Cardiac septum (tissue), 1 donor: Measurements from ENCODE around the gene FNIP2. TPM values are rescaled to one million over a fixed set of nuclear protein-coding genes. Genes with fewer than 3 reads are reported as not detected.

Experiments
- DNase-seq: peaks from one replicate; pipeline ENCODE4 v3.0.0-alpha.2; 2020; ENCODE audit warnings: low spot score
- intact Hi-C: fragments of 100-400 bp; cut with DNase I; formaldehyde crosslinking; loops from one replicate; pipeline ENCODE4 v1.14.0; 2022
- total RNA-seq: library from RNA; stranded (reverse); fragmentation: NEBNext Ultra II Directional; extraction: Animal tissue kit (Norgen Biotek cat#: 25700); gene quantifications from one replicate; pipeline ENCODE4 v1.2.1, GENCODE V29; 2021
- donor health status: DM: no; HTN: no; CAD: no.

The FNIP2 gene
- total RNA-seq, 1 donor from 2014 or later: 38.5 TPM

DNA sequence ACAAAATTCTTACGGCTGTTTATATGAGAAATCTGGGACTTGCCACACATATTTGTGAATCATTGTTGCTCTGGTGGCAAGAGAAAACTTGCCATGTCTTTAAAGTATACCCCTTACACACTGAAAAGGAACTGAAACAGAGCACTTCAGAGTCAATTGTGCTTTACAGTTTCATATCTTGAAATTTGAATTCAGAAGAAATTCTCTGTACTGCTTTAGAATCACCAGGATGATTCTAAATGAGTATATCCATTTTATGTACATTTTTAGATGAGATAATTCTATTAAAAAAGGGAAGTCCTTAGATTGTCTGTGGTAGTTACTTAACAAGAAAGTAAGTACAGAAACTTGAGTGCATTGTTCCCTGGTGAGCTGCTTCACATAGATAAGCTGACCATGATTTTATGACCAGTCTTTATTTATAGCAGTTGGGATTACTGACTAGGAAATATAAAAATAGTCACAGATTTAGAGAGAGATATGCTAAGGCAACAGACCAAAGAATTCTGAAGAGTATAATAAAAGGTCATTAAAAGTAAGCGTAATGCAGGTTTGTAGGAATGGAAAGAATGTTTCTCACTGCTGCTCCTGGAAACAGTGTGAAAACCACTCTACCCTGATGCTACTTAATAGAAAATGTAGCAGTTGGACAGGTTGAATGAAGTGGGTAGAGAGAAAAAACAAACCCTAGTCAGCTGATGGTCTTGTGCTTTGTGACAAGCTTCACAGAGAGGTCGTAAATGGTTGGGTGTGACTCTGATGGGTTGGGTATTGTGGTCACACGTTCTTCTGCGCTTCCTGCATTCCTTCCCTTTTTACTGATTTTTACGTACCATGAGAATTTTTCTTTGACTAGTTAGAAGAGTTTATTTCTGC is 41.0 kb downstream of the FNIP2 start:
- intact Hi-C loops: loop anchor here (2.0 to 5.0 kb wide), 3 partner anchors 17 to 41 kb away; partner anchors contain the start of gene FNIP2
- DNase-seq: no peak

DNA sequence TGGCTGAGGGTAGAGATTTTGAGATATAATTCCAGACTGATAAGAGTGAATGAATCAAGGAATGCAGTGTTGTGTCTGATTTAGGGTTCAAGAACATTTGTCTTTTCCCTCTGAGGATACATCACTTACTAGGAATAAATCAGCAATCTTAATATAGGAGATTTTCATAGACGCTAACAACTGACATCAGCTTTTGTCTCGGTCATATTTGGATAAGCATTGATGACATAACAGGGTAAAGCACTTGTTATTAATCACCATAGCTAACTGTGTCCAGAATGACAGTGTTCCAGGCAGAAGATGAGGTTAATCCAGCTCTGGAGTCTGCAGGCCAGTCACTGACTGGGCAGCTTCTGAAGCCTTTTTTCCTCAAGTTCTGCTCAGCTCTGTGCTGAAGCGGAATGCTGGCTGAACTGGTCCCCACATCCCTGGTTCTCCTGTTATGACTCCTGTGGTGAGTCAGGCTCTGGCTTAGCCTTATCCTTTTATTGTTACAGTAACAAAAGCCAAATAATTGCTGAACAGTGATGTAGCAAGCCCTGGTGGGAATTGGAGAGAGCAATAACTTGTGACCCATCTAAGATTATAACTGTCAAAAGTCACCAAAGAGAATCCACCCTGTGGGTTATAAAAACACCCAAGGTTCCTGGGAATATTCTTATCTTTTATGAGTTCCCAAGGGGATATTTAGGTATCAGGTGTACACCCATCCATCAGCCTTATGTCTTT is 41.8 kb downstream of the FNIP2 start:
- DNase-seq: no peak
- intact Hi-C loops: loop anchor here (2.0 kb wide), 2 partner anchors 16 to 42 kb away; partner anchors contain the start of gene FNIP2

DNA sequence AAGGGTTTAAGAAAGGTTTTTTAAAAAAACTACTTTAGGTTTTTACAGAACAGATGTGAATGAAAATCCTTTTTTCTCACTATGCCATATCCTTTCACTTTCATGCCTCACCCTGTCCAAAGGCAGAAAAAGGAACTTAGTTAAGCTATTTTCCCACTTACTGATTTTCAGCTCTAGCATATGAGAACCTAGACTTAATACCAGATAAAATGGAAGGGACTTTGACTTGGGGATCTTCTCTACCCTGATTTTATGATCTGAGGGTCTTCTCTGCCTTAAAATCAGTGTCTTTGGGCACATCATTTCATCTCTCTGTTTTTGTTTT is 42.4 kb downstream of the FNIP2 start:
- intact Hi-C loops: loop anchor here (2.0 kb wide), 2 partner anchors 16 to 42 kb away; partner anchors contain the start of gene FNIP2
- no peak for DNase-seq

DNA sequence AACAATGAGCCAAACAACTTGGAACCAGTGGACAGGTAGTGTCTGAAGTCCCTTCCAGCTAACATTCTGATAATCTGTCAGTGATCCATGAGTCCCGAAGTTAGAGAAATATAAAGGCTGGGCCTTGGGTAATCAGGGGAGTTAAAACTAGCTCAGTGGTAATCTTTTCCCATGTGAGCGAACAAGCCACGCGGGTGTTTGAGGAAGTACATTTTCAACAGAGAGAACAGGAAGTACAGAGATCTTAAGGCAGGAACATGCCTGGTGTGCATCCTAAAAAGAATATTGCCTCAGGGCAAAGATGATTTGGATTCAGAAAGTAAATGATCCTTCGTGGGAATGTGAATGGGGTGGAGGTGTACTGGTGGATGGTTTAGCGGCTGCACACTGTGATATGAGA is 42.9 kb downstream of the FNIP2 start:
- intact Hi-C loops: loop anchor here (2.0 kb wide), 2 partner anchors 15 to 43 kb away; partner anchors contain the start of gene FNIP2
- DNase-seq: no peak

DNA sequence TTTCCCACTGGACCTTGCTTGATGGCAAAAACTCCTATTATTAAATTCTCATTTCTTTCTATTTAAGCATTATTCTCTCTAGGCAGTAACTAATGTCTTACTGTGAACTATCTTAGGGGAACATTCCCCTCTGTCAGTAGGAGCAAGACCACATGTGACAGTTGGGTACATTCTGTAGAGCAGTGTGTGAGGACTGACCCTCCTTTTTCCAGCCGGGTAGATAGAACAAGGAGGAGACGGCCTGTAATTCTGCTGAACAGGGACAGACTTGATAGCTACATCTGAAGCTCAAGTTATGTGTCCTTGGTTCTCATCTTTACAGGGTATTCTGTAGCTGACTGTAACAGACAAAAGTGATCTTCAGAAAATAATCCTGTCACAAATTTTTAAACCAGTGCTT is 43.3 kb downstream of the FNIP2 start:
- DNase-seq: no peak
- intact Hi-C loops: no loop called here

DNA sequence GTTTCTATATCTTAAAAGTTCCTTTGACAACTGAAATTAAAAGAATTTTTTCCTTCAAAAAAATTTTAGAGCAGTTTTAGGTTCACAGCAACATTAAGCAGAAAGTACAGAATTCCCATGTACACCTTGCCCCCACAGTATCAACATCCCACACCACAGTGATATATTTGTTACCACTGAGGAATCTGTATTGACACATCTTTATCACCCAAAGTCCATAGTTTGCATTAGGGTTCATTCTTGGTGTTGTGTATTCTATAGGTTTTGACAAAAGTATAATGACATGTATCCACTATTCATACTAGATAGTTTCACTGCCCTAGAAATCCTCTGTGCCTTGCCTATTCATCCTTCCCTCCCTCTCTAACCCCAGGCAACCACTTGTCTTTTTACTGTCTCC is 43.7 kb downstream of the FNIP2 start:
- no peak for DNase-seq
- intact Hi-C loops: no loop called here

DNA sequence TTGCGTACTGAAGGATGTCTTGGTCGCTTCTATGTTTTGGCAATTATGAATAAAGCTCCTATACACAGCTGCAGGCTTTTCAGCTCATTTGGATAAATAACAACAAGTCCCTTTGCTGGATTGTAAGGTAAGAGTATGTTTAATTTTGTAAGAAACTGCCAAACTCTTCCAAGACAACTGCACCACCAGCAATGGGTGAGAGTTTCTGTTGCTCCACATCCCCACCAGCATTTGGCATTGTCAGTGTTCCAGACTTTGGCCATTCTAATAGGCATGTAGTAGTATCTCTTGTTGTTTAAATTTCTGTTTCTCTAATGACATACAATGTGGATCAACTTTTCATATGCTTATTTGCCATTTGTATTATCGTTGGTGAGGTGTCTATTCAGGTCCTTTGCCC is 44.3 kb downstream of the FNIP2 start:
- no peak for DNase-seq
- intact Hi-C loops: no loop called here

DNA sequence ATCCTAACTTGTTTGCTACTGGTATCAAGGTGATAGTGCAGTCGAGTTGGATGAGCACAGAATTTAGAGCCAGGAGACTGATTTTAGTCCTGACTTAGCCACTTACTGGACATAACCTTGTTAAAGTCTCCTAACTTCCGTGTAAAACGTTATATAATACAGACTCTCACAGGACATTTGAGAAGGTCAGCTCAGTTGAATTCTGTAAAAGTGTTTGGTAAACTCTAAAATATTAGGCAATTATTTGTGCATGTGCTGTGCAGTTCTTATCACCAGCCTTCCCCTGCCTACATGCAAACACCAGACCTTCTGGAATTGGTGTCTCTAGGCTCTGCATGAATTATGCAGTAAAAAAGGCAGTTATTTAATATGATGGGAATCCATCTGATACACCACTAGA is 45.4 kb downstream of the FNIP2 start:
- no peak for DNase-seq
- intact Hi-C loops: no loop called here

DNA sequence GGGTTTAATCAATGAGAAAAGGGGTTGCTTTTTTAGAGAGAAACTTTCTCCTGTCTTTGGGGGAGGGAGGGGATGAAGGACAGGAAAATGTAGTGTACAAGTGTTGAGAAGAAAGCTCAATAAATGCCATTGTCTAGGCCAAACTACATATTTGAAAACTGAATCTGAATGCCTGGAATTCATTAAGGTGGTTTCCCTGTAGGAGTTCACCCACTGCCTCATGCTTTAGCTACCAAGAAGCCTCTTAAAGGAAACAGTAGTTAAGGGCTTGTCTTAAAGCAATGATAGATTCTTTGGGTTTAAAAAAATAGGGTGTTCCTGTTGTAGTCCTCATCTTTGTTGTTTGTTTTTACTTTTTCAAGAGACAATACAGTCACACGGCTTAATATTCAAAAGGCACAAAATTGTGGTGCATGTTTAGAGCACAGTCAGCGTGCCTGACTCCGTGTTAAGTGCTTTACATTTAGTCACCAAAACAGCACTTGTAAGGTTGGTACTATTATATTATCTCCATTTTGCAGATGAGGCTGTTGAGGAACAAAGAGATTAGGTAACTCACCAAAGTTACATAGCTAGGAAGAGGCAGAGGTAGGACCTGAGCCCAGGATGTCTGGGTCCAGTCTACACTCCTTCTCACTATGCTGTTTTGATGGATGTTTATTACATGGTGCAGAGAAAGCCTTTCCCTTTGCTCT is 46.0 kb downstream of the FNIP2 start:
- intact Hi-C loops: no loop called here
- no peak for DNase-seq

DNA sequence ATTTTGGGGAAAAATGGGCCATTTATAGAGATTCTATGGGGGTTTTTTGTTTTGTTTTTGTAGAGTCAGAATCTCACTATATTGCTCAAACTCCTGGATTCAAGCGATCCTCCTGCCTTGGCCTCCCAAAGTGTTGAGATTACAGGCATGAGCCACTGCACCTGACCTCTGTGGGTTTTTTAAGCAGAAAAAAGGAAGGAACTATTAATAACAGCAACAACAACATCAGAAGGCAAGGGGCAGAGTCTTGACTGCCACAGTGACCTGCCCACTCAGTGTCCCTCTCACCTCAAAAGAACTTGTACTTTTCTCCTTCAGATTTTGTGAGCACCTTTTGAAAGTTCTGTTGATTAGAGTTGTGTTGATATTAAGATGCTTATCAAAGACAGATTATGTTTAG is 48.1 kb downstream of the FNIP2 start:
- DNase-seq: no peak
- intact Hi-C loops: no loop called here

DNA sequence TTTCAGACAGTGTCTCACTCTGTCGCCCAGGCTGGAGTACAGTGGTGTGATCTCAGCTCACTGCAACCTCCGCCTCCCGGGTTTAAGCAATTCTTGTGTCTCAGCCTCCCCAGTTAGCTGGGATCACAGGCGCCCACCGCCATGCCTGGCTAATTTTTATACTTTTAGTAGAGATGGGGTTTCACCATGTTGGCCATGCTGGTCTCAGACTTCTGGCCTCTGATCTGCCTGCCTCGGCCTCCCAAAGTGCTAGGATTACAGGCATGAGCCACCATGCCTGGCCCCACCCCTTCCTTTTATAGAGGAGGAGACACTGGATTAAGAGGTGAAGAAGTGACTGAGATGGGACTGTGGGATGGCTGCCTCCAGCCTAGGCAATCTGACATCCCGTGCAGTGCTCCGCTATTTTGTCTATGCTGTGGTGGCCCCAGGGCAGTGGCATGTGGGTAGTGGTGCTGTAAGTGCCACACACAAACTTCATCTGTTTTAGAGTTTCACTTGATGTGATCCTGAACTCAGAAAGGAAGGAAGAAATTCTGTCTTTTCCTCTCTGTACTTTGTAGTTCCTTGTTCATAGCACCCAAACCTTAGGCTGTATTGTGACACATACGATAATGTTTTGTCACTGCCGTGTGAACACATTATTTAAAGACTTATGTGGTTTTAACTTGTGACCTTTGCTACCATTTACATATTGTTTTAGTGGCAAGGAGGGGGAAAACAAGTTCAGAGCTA is 48.9 kb downstream of the FNIP2 start:
- intact Hi-C loops: no loop called here
- no peak for DNase-seq

DNA sequence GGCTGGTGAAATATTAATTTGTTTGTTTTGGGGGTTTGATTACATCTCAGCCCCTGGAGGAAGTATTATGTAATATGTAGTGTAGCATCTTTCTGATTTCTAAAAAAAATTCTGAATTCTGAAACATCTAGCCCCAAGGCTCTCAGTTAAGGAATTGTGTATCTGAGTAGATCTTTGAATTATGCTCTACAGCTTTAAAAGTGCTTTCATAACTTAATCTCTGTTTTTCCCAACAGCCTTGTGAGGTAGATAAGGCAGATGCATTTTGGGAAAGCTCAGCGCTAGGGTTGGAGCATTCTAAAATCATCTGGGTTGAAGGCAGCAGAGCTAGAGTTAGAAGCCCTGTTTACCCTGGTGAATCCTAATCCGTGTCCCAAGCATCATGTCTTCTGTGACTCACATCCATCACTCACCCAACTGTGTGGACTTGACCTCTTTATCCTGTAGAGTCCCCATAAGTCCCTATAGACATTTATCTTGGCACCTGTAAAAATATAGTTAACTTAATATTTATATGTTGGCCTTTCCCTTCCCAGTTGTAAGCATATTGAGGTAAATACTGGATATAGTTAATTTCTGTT is 49.8 kb downstream of the FNIP2 start:
- no peak for DNase-seq
- intact Hi-C loops: no loop called here

DNA sequence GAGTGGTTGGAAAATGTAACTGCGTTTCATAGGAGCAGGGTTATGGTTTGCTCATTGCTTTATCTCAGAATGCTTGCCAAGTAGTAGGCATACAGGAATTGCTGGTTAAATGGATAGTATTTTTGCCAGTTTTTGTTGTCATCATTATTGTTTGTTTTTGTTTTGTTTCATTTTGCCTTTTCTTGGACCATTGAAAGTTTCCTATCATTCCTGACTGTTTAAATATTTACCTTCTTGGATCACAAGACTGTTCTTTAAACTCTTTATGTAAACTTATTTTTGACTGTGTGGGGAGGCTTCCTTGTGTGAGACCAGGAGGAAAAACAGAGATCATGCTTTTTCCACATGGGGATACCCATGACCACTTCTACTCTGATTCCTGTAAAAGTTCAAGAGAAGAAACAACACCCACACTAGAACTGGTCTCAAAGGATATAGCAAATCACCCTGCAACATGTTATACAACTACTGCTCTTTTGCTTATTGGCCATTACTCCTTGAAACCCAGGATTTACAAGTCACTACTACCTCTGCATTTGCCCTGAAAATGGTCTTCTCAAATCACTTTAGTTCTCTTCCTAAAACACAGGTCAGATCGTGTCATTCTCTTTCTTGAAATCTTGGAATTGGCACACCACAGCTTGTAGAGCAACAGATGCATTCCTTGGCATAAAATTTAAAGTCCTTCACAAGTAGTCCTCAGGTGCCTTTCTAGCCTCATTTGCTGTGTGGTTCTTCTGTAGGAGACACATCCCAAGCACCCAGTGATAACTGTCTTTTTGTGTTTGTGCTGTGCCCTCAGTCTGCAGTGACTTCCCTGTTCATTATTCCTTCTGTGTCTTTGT is 51.3 kb downstream of the FNIP2 start:
- DNase-seq: no peak
- intact Hi-C loops: no loop called here

DNA sequence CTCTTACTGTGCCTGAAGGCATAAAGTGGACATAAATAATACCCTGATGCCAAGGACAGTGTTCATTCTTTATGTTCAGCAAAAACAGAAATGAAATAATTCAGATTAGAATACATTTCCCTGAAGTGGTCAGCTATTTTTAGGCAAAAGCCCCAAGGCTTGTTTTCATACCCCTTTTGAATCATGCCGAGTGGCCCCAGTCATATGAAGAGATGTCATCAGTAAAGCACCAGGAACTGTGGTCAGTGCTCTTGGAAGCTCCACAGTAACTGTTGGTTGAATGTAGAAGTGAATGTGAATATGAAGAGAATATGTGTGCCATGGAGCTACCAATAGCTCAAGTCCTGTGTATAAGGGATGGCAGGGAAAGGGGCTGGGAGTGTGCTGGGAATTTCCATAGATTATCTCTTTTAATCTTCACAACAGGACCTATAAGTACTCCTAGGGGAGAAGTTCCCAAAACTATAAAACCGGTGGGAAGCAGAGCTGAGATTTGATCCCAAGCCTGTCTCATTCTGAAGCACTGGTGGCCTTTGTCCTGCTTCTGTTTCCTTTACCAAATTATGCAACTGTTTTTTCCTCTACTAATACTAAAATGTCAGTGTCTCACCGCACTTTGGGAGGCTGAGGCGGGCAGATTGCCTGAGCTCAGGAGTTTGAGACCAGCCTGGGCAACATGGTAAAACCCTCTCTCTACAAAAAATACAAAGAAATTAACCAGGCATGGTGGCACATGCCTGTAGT is 52.6 kb downstream of the FNIP2 start:
- DNase-seq: no peak
- intact Hi-C loops: no loop called here

DNA sequence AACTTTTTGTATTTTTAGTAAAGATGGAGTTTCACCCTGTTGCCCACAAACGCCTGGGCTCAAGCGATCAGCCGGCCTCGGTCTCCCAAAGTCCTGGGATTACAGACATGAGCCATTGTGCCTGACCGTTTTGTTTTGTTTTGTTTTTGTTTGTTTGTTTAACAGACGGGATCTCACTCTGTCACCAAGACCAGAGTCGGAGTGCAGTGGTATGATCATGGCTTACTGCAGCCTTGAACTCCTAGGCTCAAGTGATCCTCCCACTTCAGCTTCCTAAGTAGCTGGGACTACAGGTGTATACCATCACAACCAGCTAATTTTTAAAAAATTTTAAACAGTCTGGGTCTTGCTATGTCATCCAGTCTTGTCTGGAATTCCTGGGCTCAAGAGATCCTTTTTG is 53.5 kb downstream of the FNIP2 start:
- DNase-seq: no peak
- intact Hi-C loops: no loop called here

DNA sequence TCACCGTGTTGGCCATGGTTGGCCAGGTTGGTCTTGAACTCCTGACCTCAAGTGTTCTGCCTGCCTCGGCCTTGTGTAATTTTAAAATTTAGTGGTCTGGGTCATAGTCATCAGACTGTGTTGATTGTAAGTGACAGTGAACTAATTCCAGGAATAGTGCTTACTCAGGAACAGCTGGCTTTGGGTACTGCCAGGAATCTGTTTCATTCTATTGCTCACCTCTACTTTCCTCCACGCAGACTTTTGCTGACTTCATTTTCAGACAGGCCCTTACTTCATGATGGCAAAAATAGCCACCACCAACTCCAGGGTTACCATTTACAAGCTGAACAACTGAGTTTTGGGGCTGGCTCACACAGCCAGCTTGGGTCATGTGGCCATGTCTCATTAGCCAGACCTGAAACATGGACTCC is 54.6 kb downstream of the FNIP2 start:
- intact Hi-C loops: no loop called here
- no peak for DNase-seq

DNA sequence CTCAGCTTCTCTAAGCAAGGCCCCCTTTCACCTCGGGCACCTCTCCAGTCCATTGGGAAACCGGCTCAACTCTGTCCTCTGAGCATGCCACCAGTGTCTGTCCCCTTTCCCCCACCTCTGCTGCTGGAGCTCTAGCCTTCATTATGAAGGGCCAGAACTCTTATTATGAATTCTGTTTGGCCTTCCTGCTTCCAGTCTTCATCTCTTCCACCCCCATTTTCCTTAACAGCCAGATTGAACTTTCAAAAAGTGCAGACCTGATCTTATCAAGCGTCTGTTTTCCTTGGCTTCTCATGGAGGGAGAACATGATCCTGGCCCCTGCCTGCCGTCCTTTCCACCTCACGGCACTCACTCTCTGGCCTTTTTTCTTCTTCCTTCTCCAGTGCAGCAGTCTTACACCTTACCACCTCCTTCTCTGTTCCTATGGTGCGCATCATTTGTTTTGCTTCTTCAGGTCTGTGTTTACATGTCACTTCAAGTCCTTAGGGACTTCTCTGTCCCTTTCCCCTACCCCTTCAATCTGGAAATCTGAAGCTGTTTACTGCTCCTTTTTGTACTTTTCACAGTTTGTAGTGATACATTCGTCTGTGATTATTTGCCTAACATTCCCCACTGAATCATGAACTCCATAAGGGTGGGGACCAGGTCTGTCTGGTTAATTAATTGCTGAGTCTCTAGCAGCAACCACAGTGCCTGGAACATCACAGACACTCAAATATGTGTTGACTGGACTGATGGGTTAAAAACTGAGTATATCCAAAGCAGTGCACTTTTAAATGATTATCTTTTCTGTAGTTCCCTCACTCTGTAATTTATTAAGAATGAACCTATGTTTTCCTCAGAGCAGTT is 55.8 kb downstream of the FNIP2 start:
- intact Hi-C loops: no loop called here
- no peak for DNase-seq
